ENCODE measurements around the gene RPL36. TPM values are rescaled to one million over a fixed set of nuclear protein-coding genes. Genes with fewer than 3 reads are reported as not detected.

RPL36 gene
- total and polyA plus RNA-seq, 7 donors: 440 to 814 (median 572) TPM

DNA sequence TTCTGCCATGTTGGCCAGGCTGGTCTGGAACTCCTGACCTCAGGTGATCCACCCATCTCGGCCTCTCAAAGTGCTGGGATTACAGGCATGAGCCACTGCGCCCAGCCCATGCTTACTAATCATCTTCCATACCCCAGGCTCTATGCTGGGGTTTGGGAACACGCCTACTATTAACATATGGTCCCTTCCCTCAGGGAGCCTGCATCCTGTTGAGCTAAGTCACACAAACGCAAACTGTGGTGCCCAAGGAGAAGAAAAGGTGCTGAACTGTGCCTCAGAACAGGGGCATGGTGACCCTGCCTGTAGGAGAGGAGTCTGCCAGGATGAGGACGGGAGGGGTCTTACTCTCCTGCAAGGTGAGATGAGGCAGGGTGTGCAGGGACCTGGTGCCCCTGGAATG is 15.4 kb upstream of the RPL36 start:
- H3K4me1 ChIP-seq: peaks cover 13% of the 10 kb centered on the region
- no peak overlapping the region for H3K27ac ChIP-seq
- intact Hi-C loops (cut with DNase I): loop anchor here in 1 of 2 donors (5.0 kb wide), 1 partner anchor 32 kb away; no protein-coding TSS in a partner anchor
- H3K4me3 ChIP-seq: no peak overlapping the region
- peaks cover 6 to 35% of the 10 kb centered on the region in 2 donors for H3K36me3 ChIP-seq (ENCODE audit: insufficient read depth in 1 of 2, low read depth in 1 of 2)
- DNase-seq (no peak), ATAC-seq (no peak)
- 86 to 90% (median 89%) methylated on average over 5 of the region's 5 CpGs for WGBS, 3 donors
- H3K9me3 ChIP-seq: no peaks in the 10 kb centered on the region
- TF ChIP-seq, protein P1, sequence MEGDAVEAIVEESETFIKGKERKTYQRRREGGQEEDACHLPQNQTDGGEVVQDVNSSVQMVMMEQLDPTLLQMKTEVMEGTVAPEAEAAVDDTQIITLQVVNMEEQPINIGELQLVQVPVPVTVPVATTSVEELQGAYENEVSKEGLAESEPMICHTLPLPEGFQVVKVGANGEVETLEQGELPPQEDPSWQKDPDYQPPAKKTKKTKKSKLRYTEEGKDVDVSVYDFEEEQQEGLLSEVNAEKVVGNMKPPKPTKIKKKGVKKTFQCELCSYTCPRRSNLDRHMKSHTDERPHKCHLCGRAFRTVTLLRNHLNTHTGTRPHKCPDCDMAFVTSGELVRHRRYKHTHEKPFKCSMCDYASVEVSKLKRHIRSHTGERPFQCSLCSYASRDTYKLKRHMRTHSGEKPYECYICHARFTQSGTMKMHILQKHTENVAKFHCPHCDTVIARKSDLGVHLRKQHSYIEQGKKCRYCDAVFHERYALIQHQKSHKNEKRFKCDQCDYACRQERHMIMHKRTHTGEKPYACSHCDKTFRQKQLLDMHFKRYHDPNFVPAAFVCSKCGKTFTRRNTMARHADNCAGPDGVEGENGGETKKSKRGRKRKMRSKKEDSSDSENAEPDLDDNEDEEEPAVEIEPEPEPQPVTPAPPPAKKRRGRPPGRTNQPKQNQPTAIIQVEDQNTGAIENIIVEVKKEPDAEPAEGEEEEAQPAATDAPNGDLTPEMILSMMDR (IDR thresholded peaks at IDR 0.05): no peak
- no peaks in the 10 kb centered on the region for H3K27me3 ChIP-seq (ENCODE audit: insufficient read depth in 3 of 3, low read length in 2 of 3)

DNA sequence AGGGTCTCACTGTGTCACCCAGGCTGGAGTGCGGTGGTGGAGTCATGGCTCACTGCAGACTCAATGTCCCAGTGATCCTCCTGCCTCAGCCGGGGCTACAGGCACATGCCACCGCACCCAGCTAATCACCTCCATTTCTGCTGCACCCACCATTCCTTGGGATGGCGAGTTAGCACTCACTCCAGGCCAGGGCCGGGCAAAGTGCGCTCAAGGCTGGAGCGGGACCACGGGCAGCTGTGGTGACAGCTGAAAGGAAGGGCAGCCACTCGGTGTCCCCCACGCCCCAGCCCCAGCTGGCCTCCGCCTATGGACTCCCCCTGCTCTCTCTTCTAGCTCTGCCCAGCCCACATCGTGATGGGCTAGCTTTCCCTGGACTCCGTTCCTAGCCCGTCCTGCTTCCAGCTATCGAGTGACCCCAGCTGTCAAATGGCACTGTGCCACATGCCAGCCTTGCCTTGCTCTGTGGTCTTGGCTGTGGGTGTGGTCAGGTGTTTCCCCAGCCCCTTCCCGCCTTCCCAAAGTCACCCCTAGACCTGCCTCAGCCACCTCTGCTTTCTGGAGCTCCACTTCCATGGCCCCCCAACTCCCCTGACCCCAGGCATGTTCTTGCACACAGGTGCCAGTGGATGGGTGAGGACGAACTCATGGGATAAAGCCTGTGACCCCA is 13.9 kb upstream of the RPL36 start:
- H3K9me3 ChIP-seq: no peaks in the 10 kb centered on the region
- TF ChIP-seq, protein P1 (IDR thresholded peaks at IDR 0.05): no peak
- no peak for DNase-seq
- intact Hi-C loops (cut with DNase I): loop anchor here in 1 of 2 donors (5.0 kb wide), 1 partner anchor 34 kb away; no protein-coding TSS in a partner anchor
- H3K4me3 ChIP-seq: no peak overlapping the region
- 32 to 42% (median 37%) methylated on average over 16 to 17 of the region's 17 CpGs for WGBS, 3 donors
- peaks cover 16% of the 10 kb centered on the region for H3K4me1 ChIP-seq
- no peaks in the 10 kb centered on the region for H3K27me3 ChIP-seq (ENCODE audit: insufficient read depth in 3 of 3, low read length in 2 of 3)
- peak overlapping the region; percentile 23 for H3K27ac ChIP-seq
- H3K36me3 ChIP-seq (ENCODE audit: insufficient read depth in 1 of 2, low read depth in 1 of 2): peaks cover 5 to 23% of the 10 kb centered on the region in 2 donors
- ATAC-seq: peak in 1 of 4 donors; percentile 10

DNA sequence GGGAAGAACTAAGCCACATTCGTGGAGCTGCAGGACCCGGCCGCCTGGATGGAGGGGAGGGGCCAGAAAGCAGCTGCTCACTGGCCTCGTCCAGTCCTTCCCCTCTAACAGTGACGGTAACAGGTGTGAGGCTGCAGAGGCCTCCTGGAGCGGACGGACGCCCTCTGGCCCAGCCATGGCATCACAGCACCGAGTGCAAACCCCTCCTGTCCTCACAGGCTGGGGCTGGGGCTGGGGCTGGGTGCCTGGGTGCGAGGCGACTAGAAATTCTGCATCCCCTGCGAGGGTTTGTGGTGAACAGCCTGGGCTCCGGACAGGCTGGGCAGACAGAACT is 13.4 kb upstream of the RPL36 start:
- Histone ChIP-seq H3K36me3 (ENCODE audit: insufficient read depth in 1 of 2, low read depth in 1 of 2) (peaks cover 5 to 19% of the 10 kb centered on the region in 2 donors), H3K4me1 (peaks cover 17% of the 10 kb centered on the region), H3K27ac (peak overlapping the region; percentile 23), H3K4me3 (no peak overlapping the region), H3K9me3 (no peaks in the 10 kb centered on the region), H3K27me3 (ENCODE audit: insufficient read depth in 3 of 3, low read length in 2 of 3) (no peaks in the 10 kb centered on the region)
- TF ChIP-seq, protein P1 (IDR thresholded peaks at IDR 0.05): no peak
- no peak for DNase-seq
- intact Hi-C loops (cut with DNase I): loop anchor here in 1 of 2 donors (5.0 kb wide), 1 partner anchor 34 kb away; no protein-coding TSS in a partner anchor
- 20 to 23% (median 23%) methylated on average over 12 to 13 of the region's 13 CpGs for WGBS, 3 donors
- ATAC-seq: peak in 1 of 4 donors; percentile 29

DNA sequence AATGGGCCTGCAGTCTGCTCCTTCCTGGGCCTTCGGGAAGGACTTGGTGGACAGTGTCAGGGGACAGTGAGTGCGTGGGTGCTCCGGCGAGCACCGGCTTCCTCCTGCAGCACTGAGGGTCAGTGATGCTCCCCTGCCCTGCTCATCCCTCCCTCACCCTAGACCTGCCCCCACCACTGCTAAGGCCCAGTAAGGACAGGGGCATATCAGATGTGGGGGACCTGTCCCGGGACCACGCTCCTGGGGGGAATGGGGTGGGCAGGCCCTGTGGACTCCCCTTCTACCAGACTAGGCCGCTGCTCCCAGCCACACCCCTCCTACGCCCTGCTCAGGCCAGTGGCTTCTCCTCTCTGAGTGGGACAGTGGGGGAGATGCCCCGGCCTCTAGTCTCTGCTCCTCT is 13.0 kb upstream of the RPL36 start:
- Histone ChIP-seq H3K4me1 (peaks cover 17% of the 10 kb centered on the region), H3K4me3 (no peak overlapping the region), H3K27me3 (ENCODE audit: insufficient read depth in 3 of 3, low read length in 2 of 3) (no peaks in the 10 kb centered on the region), H3K27ac (peak overlapping the region; percentile 23), H3K36me3 (ENCODE audit: insufficient read depth in 1 of 2, low read depth in 1 of 2) (peaks cover 5 to 17% of the 10 kb centered on the region in 2 donors), H3K9me3 (no peaks in the 10 kb centered on the region)
- no peak for DNase-seq
- 68 to 82% (median 77%) methylated on average over 10 of the region's 10 CpGs for WGBS, 3 donors
- ATAC-seq: no peak
- intact Hi-C loops (cut with DNase I): loop anchor here in 1 of 2 donors (5.0 kb wide), 1 partner anchor 35 kb away; no protein-coding TSS in a partner anchor
- TF ChIP-seq, protein P1 (IDR thresholded peaks at IDR 0.05): no peak
